Lung (tissue), 12 donors: ENCODE measurements around the gene CCKAR. TPM values are rescaled to one million over a fixed set of nuclear protein-coding genes. Genes with fewer than 3 reads are reported as not detected.
A peak's percentile ranks its signal among the peaks of the same experiment; 100 is the strongest.

Experiments used
- ATAC-seq: fragments of 200-7000 bp; cut with Tn5 transposase; one replicate; pipeline ENCODE4 v1.9.1; 2020; ENCODE audit warnings: moderate number of reproducible peaks; ENCODE audit not compliant: insufficient read depth, low FRiP score
- DNase-seq, 3 donors: peaks; one replicate each; pipeline ENCODE4 v3.0.0-alpha.2; 2013 to 2017
- H3K27ac ChIP-seq, 2 donors: one replicate each; pipeline ENCODE4 v1.5.1; 2013; ENCODE audit warnings: mild to moderate bottlenecking in 2 of 2, moderate library complexity in 2 of 2, control low read depth in 1 of 2, inconsistent platforms in 1 of 2, low read depth in 1 of 2, low read length in 1 of 2
- H3K27me3 ChIP-seq, 3 donors: one replicate each; pipeline ENCODE4 v1.5.1; 2013; ENCODE audit warnings: low read length in 2 of 3; ENCODE audit not compliant: control insufficient read depth in 3 of 3, insufficient read depth in 3 of 3
- H3K36me3 ChIP-seq, 4 donors: one replicate each; pipeline ENCODE4 v1.5.1; 2013; ENCODE audit warnings: low read length in 4 of 4, mild to moderate bottlenecking in 1 of 4, moderate library complexity in 1 of 4; ENCODE audit not compliant: control insufficient read depth in 4 of 4, insufficient read depth in 4 of 4
- H3K4me1 ChIP-seq, 5 donors: one replicate each; pipeline ENCODE4 v1.5.1; 2013; ENCODE audit warnings: low read length in 5 of 5, mild to moderate bottlenecking in 2 of 5, moderate library complexity in 1 of 5; ENCODE audit not compliant: control insufficient read depth in 5 of 5, insufficient read depth in 5 of 5
- H3K4me3 ChIP-seq: one replicate; pipeline ENCODE4 v1.5.1; 2013; ENCODE audit warnings: mild to moderate bottlenecking, control low read depth, moderate library complexity
- H3K9ac ChIP-seq, 2 donors: one replicate each; pipeline ENCODE4 v1.5.1; 2013; ENCODE audit warnings: low read length in 2 of 2, control low read depth in 1 of 2; ENCODE audit not compliant: insufficient read depth in 1 of 2
- H3K9me3 ChIP-seq, 4 donors: one replicate each; pipeline ENCODE4 v1.5.1; 2013; ENCODE audit warnings: low read length in 3 of 4, mild to moderate bottlenecking in 1 of 4, moderate library complexity in 1 of 4; ENCODE audit not compliant: control insufficient read depth in 4 of 4, insufficient read depth in 3 of 4
- CTCF ChIP-seq: IDR thresholded peaks from 2 replicates; pipeline ENCODE4 v1.5.1; 2012; ENCODE audit warnings: mild to moderate bottlenecking; ENCODE audit errors: control extremely low read depth, extremely low read depth
- WGBS, 2 donors: extraction: QIAGEN DNeasy Blood & Tissue Kit; methylation state at CpG; one replicate each; pipeline ENCODE4 v1.1.7; 2013; 5-methylcytosine and 5-hydroxymethylcytosine counted together
- polyA plus RNA-seq, 2 donors: library from polyadenylated mRNA; stranded (reverse); fragments of 200-250 nt; gene quantifications; one replicate each; pipeline ENCODE4 v1.2.1, GENCODE V29; 2013
- total RNA-seq, 2 donors: library from RNA; depleted of rRNA in 1 of 2; stranded (reverse); fragments of >200 nt in 1 of 2; gene quantifications; one replicate each; pipeline ENCODE4 v1.2.1, GENCODE V29; 2014 to 2021
- donor health status: control.
- donor health status: control.
- donor health status: Bipolar disorder and iron deficiency.
- donor health status: healthy.
- donor health status: DM: yes; HTN: yes; CAD: no.

The CCKAR gene
- total and polyA plus RNA-seq, 4 donors: 0.14 TPM; not detected in 3

DNA sequence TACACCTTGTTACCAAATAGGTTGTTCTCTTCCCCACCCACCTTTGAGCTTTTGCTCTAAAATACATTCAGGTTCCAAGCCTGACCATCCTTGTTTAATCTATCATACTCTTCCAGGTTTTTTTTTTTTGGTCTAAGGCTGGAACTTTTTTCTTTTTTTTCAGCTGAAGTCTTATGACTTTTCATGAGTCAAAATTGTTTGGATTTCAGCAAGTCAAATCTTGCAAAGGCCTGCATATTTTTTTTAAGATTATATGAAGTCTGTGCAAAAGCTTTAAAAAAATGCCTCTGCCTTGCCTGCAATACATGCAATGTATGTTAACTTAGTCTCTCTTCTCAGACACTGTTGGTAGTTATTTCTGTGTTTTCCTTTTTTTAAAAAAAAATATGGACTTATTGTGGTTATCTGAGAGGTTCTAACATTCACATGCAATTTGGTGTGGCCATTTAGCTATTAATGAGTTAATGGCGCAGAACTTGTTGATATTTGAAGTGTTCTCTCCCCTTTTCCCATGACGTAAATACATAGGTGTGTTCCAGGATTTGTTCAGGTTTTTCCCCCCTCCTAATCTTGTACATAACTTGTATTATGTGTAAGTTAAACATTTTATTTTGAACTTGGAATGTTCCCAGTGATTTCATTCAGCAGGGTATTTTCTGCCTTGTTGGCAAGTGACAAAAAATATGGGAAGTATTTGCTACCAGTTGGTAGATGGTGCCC lies 58.7 kb downstream of the CCKAR start:
- no peak for ATAC-seq
- Histone ChIP-seq H3K9me3 (no peaks in the 10 kb centered on the region), H3K4me3 (no peak overlapping the region), H3K27me3 (no peaks in the 10 kb centered on the region), H3K36me3 (peaks cover 3 to 24% (median 8%) of the 10 kb centered on the region in 4 donors), H3K9ac (no peak overlapping the region), H3K4me1 (peaks cover 0 to 84% (median 30%) of the 10 kb centered on the region in 5 donors), H3K27ac (no peak overlapping the region)
- TF ChIP-seq CTCF: no peak
- 48 to 78% methylated on average over 2 of the region's 2 CpGs for WGBS, 2 donors
- peak in 2 of 3 donors; percentile 45 to 59 for DNase-seq

Other genes starting within 250 kb of the CCKAR start
- gene RBPJ, start 169.5 kb downstream of the CCKAR start, total RNA-seq: 100 to 1,000 TPM in 1 of 2 donors, 10 to 100 TPM in 1; 78.4 to 130 TPM
- 10 to 100 TPM; 39.1 to 39.5 TPM for gene RBPJ, start 169.5 kb downstream of the CCKAR start, polyA plus RNA-seq
- gene TBC1D19, start 93.6 kb upstream of the CCKAR start, total RNA-seq: 10 to 100 TPM; 13.2 to 41.6 TPM
- gene TBC1D19, start 93.6 kb upstream of the CCKAR start, polyA plus RNA-seq: 1 to 10 TPM; 2.1 to 3.4 TPM